Ramos (cell line): ENCODE measurements around the gene SLC1A3.

Experiments used
- in situ Hi-C: fragments of 300-500 bp; cut with MboI; formaldehyde crosslinking; loops from one replicate; pipeline ENCODE4 v1.14.3; 2022; ENCODE audit warnings: low sequenced_read_pairs; ENCODE audit not compliant: unreplicated experiment

Gene SLC1A3

GRCh38 chr5:36680066-36680465, 73.7 kb downstream of the SLC1A3 start:
- in situ Hi-C loops = loop anchor here (25.0 kb wide), 1 partner anchor 593 kb away; no protein-coding TSS in a partner anchor

GRCh38 chr5:36681711-36682110, 75.3 kb downstream of the SLC1A3 start:
- in situ Hi-C loops = loop anchor here (25.0 kb wide), 1 partner anchor 594 kb away; no protein-coding TSS in a partner anchor

GRCh38 chr5:36682499-36682898, 76.1 kb downstream of the SLC1A3 start:
- in situ Hi-C loops = loop anchor here (25.0 kb wide), 1 partner anchor 595 kb away; no protein-coding TSS in a partner anchor

- in situ Hi-C loops = loop anchor here (25.0 kb wide), 1 partner anchor 597 kb away; no protein-coding TSS in a partner anchor
Observed at GRCh38 chr5:36683821-36684434, 77.5 kb downstream of the SLC1A3 start.

GRCh38 chr5:36685631-36686288, 79.4 kb downstream of the SLC1A3 start:
- in situ Hi-C loops = loop anchor here (25.0 kb wide), 1 partner anchor 598 kb away; no protein-coding TSS in a partner anchor

- in situ Hi-C loops = loop anchor here (25.0 kb wide), 1 partner anchor 600 kb away; no protein-coding TSS in a partner anchor
Observed at GRCh38 chr5:36686881-36687280, 80.5 kb downstream of the SLC1A3 start.

GRCh38 chr5:36688722-36689121, 82.3 kb downstream of the SLC1A3 start:
- in situ Hi-C loops = loop anchor here (25.0 kb wide), 1 partner anchor 601 kb away; no protein-coding TSS in a partner anchor

- in situ Hi-C loops = loop anchor here (25.0 kb wide), 1 partner anchor 602 kb away; no protein-coding TSS in a partner anchor
Observed at GRCh38 chr5:36689225-36689624, 82.8 kb downstream of the SLC1A3 start.

GRCh38 chr5:36690041-36690961, 83.9 kb downstream of the SLC1A3 start:
- in situ Hi-C loops = loop anchor here (25.0 kb wide), 1 partner anchor 603 kb away; no protein-coding TSS in a partner anchor

GRCh38 chr5:36691226-36691625, 84.8 kb downstream of the SLC1A3 start:
- in situ Hi-C loops = loop anchor here (25.0 kb wide), 1 partner anchor 604 kb away; no protein-coding TSS in a partner anchor

GRCh38 chr5:36691696-36692371, 85.4 kb downstream of the SLC1A3 start:
- in situ Hi-C loops = loop anchor here (25.0 kb wide), 1 partner anchor 605 kb away; no protein-coding TSS in a partner anchor

- in situ Hi-C loops = loop anchor here (25.0 kb wide), 1 partner anchor 606 kb away; no protein-coding TSS in a partner anchor
Observed at GRCh38 chr5:36692791-36693763, 86.7 kb downstream of the SLC1A3 start.

GRCh38 chr5:36694351-36694750, 87.9 kb downstream of the SLC1A3 start:
- in situ Hi-C loops = loop anchor here (25.0 kb wide), 1 partner anchor 607 kb away; no protein-coding TSS in a partner anchor

- in situ Hi-C loops = loop anchor here (25.0 kb wide), 1 partner anchor 609 kb away; no protein-coding TSS in a partner anchor
Observed at GRCh38 chr5:36696059-36696673, 89.8 kb downstream of the SLC1A3 start.

GRCh38 chr5:36698031-36698430, 91.6 kb downstream of the SLC1A3 start:
- in situ Hi-C loops = loop anchor here (25.0 kb wide), 1 partner anchor 611 kb away; no protein-coding TSS in a partner anchor

GRCh38 chr5:36701085-36701698, 94.8 kb downstream of the SLC1A3 start:
- in situ Hi-C loops = no loop called here

- in situ Hi-C loops = no loop called here
Observed at GRCh38 chr5:36703245-36703860, 96.9 kb downstream of the SLC1A3 start.
